ENCODE data around the gene CDCA4.

DNA sequence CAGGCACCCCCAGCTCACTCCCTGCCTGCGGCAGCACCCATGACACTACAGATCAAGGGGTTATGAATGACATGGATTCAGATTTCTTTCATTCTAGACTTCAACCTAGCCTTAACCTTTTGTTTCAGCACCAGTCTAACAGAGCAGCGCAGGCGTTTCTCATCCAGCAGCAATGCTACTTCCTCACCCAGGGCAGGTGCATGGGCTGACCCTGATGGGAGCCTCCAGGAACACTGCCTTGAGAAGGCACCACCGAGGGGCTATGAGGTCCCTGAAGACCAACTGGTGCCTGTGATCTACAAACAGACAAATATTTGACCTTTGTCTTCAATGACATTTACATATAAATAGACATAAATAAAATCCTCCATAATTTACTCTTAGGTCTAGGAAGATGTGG, 10.8 kb downstream of the CDCA4 start:
- TF ChIP-seq, protein P1, sequence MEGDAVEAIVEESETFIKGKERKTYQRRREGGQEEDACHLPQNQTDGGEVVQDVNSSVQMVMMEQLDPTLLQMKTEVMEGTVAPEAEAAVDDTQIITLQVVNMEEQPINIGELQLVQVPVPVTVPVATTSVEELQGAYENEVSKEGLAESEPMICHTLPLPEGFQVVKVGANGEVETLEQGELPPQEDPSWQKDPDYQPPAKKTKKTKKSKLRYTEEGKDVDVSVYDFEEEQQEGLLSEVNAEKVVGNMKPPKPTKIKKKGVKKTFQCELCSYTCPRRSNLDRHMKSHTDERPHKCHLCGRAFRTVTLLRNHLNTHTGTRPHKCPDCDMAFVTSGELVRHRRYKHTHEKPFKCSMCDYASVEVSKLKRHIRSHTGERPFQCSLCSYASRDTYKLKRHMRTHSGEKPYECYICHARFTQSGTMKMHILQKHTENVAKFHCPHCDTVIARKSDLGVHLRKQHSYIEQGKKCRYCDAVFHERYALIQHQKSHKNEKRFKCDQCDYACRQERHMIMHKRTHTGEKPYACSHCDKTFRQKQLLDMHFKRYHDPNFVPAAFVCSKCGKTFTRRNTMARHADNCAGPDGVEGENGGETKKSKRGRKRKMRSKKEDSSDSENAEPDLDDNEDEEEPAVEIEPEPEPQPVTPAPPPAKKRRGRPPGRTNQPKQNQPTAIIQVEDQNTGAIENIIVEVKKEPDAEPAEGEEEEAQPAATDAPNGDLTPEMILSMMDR (IDR thresholded peaks at IDR 0.05): no peak
- no peak for TF ChIP-seq EZH2 (IDR thresholded peaks at IDR 0.05; ENCODE audit: borderline replicate concordance, insufficient read depth, low read depth, low read length, poor library complexity, severe bottlenecking)
